Endothelial cell of umbilical vein (primary cell): Measurements from ENCODE around the gene PIP5K1C. TPM values are rescaled to one million over a fixed set of nuclear protein-coding genes. Genes with fewer than 3 reads are reported as not detected.
"Not testable (repeated sequence)": the region's sequence is repeated elsewhere in the genome, so short reads cannot be mapped to it uniquely, and the experiment has no call there.

Experiments used
- BruUV-seq: library from RNA; stranded (reverse); fragments of 400-500 nt; replicated peaks from 2 replicates; lab custom pipeline; 2021; lab: Mats Ljungman, UMichigan
- CTCF ChIA-PET: fragments of 300-600, 350-600 bp; sonication (Branson Sonifier 250); formaldehyde crosslinking; loops from one replicate; lab custom pipeline; 2021; ENCODE audit warnings: antibody characterized with exemption, inconsistent platforms; lab: Charles Lee
- POLR2A ChIA-PET: fragments of 300-600, 350-600 bp; sonication (Branson Sonifier 250); formaldehyde crosslinking; loops from one replicate; lab custom pipeline; 2021; ENCODE audit warnings: antibody characterized with exemption, inconsistent platforms; lab: Charles Lee
- DNase-seq: peaks from one replicate; pipeline ENCODE4 v3.0.0-alpha.2; 2011; ENCODE audit warnings: low read depth, low spot score
- FAIRE-seq: peaks from 2 replicates; lab custom pipeline; 2011; peaks lifted over from hg19 to GRCh38; lab: Jason Lieb, UNC
- H2AFZ ChIP-seq: 2 replicates; pipeline ENCODE4 v1.6.0; 2012; ENCODE audit warnings: low read depth, low read length, control low read depth, inconsistent platforms
- H3K27ac ChIP-seq: 2 replicates; pipeline ENCODE4 v1.5.1; 2011; ENCODE audit warnings: low read depth, mild to moderate bottlenecking, control low read depth, low read length, moderate library complexity; ENCODE audit not compliant: insufficient read depth
- H3K27me3 ChIP-seq, 2 experiments: 2 replicates each; pipeline versions ENCODE4 v1.6.0 to v1.6.1; 2011; ENCODE audit warnings: low read length in 2 of 2, mixed read lengths in 1 of 2; ENCODE audit not compliant: control insufficient read depth in 2 of 2, insufficient read depth in 2 of 2
- H3K36me3 ChIP-seq, 2 experiments: 2 replicates in 1 of 2; 3 replicates in 1 of 2; pipeline ENCODE4 v1.5.1; 2011; ENCODE audit warnings: low read length in 2 of 2, mild to moderate bottlenecking in 1 of 2, moderate library complexity in 1 of 2; ENCODE audit not compliant: control insufficient read depth in 2 of 2, insufficient read depth in 2 of 2; ENCODE audit errors: extremely low read depth in 1 of 2
- H3K4me1 ChIP-seq: 3 replicates; pipeline ENCODE4 v1.5.1; 2011; ENCODE audit warnings: mild to moderate bottlenecking, low read length; ENCODE audit not compliant: control insufficient read depth, insufficient read depth; ENCODE audit errors: extremely low read depth
- H3K4me2 ChIP-seq: 2 replicates; pipeline ENCODE4 v1.6.1; 2011; ENCODE audit warnings: low read length, control low read depth, mixed read lengths; ENCODE audit not compliant: insufficient read depth
- H3K4me3 ChIP-seq, 3 experiments: fragments of 200-600 bp in 1 of 3; sonication (generic), shearing (Covaris generic) in 1 of 3; replicated peaks in 1 of 3; 2 replicates each; pipeline ENCODE4 v1.5.1; 2011 to 2016; ENCODE audit warnings: control low read depth in 3 of 3, low read length in 3 of 3, mild to moderate bottlenecking in 2 of 3, inconsistent platforms in 1 of 3, low read depth in 1 of 3, moderate library complexity in 1 of 3; ENCODE audit not compliant: insufficient read depth in 1 of 3
- H3K79me2 ChIP-seq: 2 replicates; pipeline ENCODE4 v1.6.0; 2012; ENCODE audit warnings: low read length, inconsistent platforms; ENCODE audit not compliant: control insufficient read depth, insufficient read depth
- H3K9ac ChIP-seq: replicated peaks from 2 replicates; pipeline ENCODE3; 2011; ENCODE audit warnings: low read length, control low read depth; ENCODE audit not compliant: insufficient read depth; ENCODE audit errors: extremely low read depth
- H3K9me1 ChIP-seq: replicated peaks from 3 replicates; pipeline ENCODE4 v1.6.0; 2011; ENCODE audit warnings: mild to moderate bottlenecking, low read length; ENCODE audit not compliant: control insufficient read depth, insufficient read depth; ENCODE audit errors: extremely low read depth
- H3K9me3 ChIP-seq: replicated peaks from 2 replicates; pipeline ENCODE4 v1.5.1; 2012; ENCODE audit warnings: low read length, inconsistent platforms; ENCODE audit not compliant: control insufficient read depth, insufficient read depth
- H4K20me1 ChIP-seq: replicated peaks from 2 replicates; pipeline ENCODE3; 2011; ENCODE audit warnings: mild to moderate bottlenecking, low read length; ENCODE audit not compliant: control insufficient read depth, insufficient read depth; ENCODE audit errors: extremely low read depth
- EZH2 ChIP-seq: IDR thresholded peaks from 2 replicates; pipeline ENCODE4 v1.6.1; 2012; ENCODE audit warnings: borderline replicate concordance, low read depth, mild to moderate bottlenecking, moderate library complexity, low read length, inconsistent platforms; ENCODE audit not compliant: severe bottlenecking
- FOS ChIP-seq: IDR thresholded peaks from 2 replicates; pipeline ENCODE4 v1.6.1; 2011; ENCODE audit warnings: mild to moderate bottlenecking, low read length, moderate library complexity, borderline replicate concordance; ENCODE audit not compliant: insufficient read depth
- GATA2 ChIP-seq: IDR thresholded peaks from 2 replicates; pipeline ENCODE4 v1.7.0; 2011; ENCODE audit warnings: low read depth, mild to moderate bottlenecking, moderate library complexity, mixed read lengths, low read length; ENCODE audit not compliant: insufficient read length, insufficient read depth
- JUN ChIP-seq: IDR thresholded peaks from 2 replicates; pipeline ENCODE4 v1.6.1; 2011; ENCODE audit warnings: borderline replicate concordance, low read depth; ENCODE audit not compliant: insufficient read length, insufficient read depth
- MYC ChIP-seq: IDR thresholded peaks from one replicate; pipeline ENCODE4 v1.6.1; 2011; ENCODE audit warnings: mild to moderate bottlenecking, low read depth, low read length
- POLR2A ChIP-seq: IDR thresholded peaks from 2 replicates; pipeline ENCODE4 v1.6.1; 2012; ENCODE audit warnings: low read depth, mild to moderate bottlenecking, control low read depth, low read length
- POLR2AphosphoS5 ChIP-seq: IDR thresholded peaks from 2 replicates; pipeline ENCODE4 v1.6.1; 2012; ENCODE audit warnings: low read depth, mild to moderate bottlenecking, control low read depth, low read length, moderate library complexity; ENCODE audit not compliant: insufficient read depth
- dilution Hi-C: fragments of 300-500 bp; cut with MboI; formaldehyde crosslinking; loops from one replicate; pipeline ENCODE4 v1.15.0; 2019; ENCODE audit warnings: low sequenced_read_pairs; ENCODE audit not compliant: extremely low pct_ligation_motif_present
- intact Hi-C: fragments of 100-400 bp; cut with micrococcal nuclease; formaldehyde crosslinking; loops from one replicate; pipeline ENCODE4 v1.10.0; 2022
- polyA plus RNA-seq, 4 experiments: library from polyadenylated mRNA; depleted of rRNA in 3 of 4; stranded (reverse) in 3 of 4; unstranded in 1 of 4; fragments of >200 nt; gene quantifications; 2 replicates each; pipeline versions ENCODE4 v1.2.1 to v1.2.3, GENCODE V29; 2011 to 2012; ENCODE audit warnings: missing spikeins in 1 of 4
- total RNA-seq: library from RNA; stranded (reverse); gene quantifications from 2 replicates; pipeline ENCODE4 v1.2.3, GENCODE V29; 2021
- TF ChIP-seq, protein P1 (sequence below): IDR thresholded peaks from 2 replicates; pipeline ENCODE4 v1.6.1; 2011; ENCODE audit not compliant: insufficient read depth, insufficient read length
- TF ChIP-seq, protein P2 (sequence below), 2 donors: IDR thresholded peaks; 1 replicate in 1 of 2; 2 replicates in 1 of 2; pipeline ENCODE4 v1.5.1; 2011; ENCODE audit warnings: low read length in 2 of 2, mild to moderate bottlenecking in 2 of 2, moderate library complexity in 2 of 2, control low read depth in 1 of 2, inconsistent platforms in 1 of 2, low read depth in 1 of 2; ENCODE audit not compliant: insufficient read depth in 1 of 2; ENCODE audit errors: extremely low read depth in 1 of 2

The PIP5K1C gene
- total and polyA plus RNA-seq, 2 donors (not counting 3 experiments of a cell fraction or from before 2014, with no cell fraction given): 31.6 to 79.5 TPM

DNA sequence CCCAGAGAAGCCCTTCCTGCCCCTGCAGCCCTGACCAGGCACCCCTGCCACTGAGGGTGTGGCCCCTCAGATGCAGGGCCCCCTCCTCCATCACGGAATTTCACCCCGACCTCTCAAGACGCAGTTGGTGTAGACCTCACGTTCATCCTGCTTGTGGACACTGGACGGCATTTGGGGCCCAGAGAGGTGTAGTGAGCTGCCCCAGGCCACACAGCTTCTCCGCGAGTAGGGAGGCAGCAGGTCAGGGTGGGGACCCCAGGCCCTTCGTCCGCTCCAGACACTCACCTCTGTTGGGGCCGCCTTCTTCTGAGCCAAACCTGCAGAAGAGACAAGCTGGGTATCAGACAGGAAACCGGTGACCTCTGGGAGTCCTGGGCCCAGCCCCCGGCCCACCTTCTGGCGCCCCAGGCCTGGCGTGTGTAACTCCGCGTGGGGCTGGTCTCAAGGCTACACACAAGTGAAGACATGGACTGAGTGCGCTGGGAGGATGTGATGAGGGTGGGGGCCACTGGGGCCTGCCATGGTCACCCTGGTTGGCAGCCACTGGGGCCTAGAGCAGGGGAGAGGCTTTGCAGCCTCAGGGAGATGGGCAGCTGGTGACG is 33.1 kb downstream of the PIP5K1C start:
- ChIA-PET CTCF (interaction anchor here (0.9 to 7.6 kb wide), 9 partner anchors 10 to 51 kb away, joined by 3 to 66 read pairs (median 6); partner anchors contain the start of gene PIP5K1C), POLR2A (no interaction called here)
- no TSS peak for BruUV-seq
- no peaks in the 10 kb centered on the region for H3K27me3 ChIP-seq
- H3K4me3 ChIP-seq: no peak overlapping the region
- H3K9me1 ChIP-seq: no peaks in the 10 kb centered on the region
- DNase-seq (no peak), FAIRE-seq (no peak)
- intact Hi-C loops: no loop called here
- peaks cover 2% of the 10 kb centered on the region for H3K79me2 ChIP-seq
- no peaks in the 10 kb centered on the region for H4K20me1 ChIP-seq
- peaks cover 23% of the 10 kb centered on the region for H3K4me1 ChIP-seq
- no peaks in the 10 kb centered on the region for H3K9me3 ChIP-seq
- dilution Hi-C loops: no loop called here
- H3K4me2 ChIP-seq: no peak overlapping the region
- no peak overlapping the region for H3K27ac ChIP-seq
- H3K9ac ChIP-seq: no peak overlapping the region
- H2AFZ ChIP-seq: no peak overlapping the region
- no peak for TF ChIP-seq POLR2AphosphoS5
- no peak for TF ChIP-seq EZH2
- no peak for TF ChIP-seq POLR2A
- no peak for TF ChIP-seq FOS
- TF ChIP-seq MYC: no peak
- TF ChIP-seq, protein P1, sequence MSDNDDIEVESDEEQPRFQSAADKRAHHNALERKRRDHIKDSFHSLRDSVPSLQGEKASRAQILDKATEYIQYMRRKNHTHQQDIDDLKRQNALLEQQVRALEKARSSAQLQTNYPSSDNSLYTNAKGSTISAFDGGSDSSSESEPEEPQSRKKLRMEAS: no peak
- TF ChIP-seq JUN: no peak
- no peak for TF ChIP-seq GATA2
- TF ChIP-seq, protein P2, sequence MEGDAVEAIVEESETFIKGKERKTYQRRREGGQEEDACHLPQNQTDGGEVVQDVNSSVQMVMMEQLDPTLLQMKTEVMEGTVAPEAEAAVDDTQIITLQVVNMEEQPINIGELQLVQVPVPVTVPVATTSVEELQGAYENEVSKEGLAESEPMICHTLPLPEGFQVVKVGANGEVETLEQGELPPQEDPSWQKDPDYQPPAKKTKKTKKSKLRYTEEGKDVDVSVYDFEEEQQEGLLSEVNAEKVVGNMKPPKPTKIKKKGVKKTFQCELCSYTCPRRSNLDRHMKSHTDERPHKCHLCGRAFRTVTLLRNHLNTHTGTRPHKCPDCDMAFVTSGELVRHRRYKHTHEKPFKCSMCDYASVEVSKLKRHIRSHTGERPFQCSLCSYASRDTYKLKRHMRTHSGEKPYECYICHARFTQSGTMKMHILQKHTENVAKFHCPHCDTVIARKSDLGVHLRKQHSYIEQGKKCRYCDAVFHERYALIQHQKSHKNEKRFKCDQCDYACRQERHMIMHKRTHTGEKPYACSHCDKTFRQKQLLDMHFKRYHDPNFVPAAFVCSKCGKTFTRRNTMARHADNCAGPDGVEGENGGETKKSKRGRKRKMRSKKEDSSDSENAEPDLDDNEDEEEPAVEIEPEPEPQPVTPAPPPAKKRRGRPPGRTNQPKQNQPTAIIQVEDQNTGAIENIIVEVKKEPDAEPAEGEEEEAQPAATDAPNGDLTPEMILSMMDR (IDR thresholded peaks at IDR 0.05; ENCODE audit: extremely low read depth in 1 of 2, insufficient read depth in 1 of 2, low read depth in 1 of 2, low read length in 2 of 2): no peak
- peaks cover 0 to 5% of the 10 kb centered on the region in 2 experiments for H3K36me3 ChIP-seq

DNA sequence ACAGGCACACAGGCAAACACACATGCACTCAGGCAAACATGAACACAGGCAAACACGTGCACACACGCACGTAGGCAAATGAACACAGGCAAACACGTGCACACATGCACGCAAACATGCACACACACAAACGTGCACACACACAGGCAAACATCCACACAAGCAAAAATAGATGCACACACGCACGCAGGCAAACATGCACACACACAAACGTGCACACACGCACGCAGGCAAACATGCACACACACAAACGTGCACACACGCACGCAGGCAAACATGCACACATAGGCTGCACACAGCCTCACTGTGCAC is 33.8 kb downstream of the PIP5K1C start:
- H3K4me2 ChIP-seq, H4K20me1 ChIP-seq, FAIRE-seq, H3K27ac ChIP-seq, H3K9me1 ChIP-seq, H3K4me3 ChIP-seq, H3K27me3 ChIP-seq, H3K9me3 ChIP-seq, dilution Hi-C loops, BruUV-seq, DNase-seq, H2AFZ ChIP-seq, H3K79me2 ChIP-seq, POLR2A ChIA-PET, H3K9ac ChIP-seq: not testable (repeated sequence)
- Histone ChIP-seq H3K36me3 (peaks cover 0 to 10% of the 10 kb centered on the region in 2 experiments), H3K4me1 (peaks cover 16% of the 10 kb centered on the region)
- CTCF ChIA-PET: interaction anchor here (0.8 to 7.6 kb wide), 11 partner anchors 10 to 156 kb away, joined by 3 to 66 read pairs (median 5); partner anchors contain the start of gene PIP5K1C
- intact Hi-C loops: loop anchor here (1.0 kb wide), 1 partner anchor 34 kb away; the partner anchor contains the start of gene PIP5K1C
